ENCODE results near the gene MAP3K5. TPM values are rescaled to one million over a fixed set of nuclear protein-coding genes. Genes with fewer than 3 reads are reported as not detected.

MAP3K5 gene
- total RNA-seq, 4 donors from 2014 or later: 18.7 to 24.1 (median 20.7) TPM

DNA sequence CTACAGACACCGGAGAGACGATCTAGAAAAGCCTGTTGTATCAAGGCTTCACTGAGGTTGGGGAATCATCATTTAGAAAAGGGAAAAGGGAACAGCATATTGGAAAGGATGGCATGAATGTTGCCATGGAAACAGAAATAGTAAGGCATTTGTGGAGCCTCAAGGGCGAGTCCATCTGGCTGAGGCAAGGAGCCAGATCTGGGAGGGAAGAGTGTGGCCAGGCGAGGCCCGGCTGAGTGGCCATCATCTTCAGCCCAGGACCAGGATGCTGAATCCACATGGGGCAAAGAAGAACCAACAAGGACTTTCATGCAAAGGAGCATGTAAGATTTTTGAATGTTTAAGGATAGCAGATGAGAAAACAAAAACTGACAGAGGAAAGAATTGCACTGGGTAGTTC is 85.8 kb downstream of the MAP3K5 start:
- intact Hi-C loops (cut with DNase I): no loop called here
- H3K27me3 ChIP-seq: no peaks in the 10 kb centered on the region
- DNase-seq (ENCODE audit: extremely low spot score): no peak
- TF ChIP-seq POLR2A (IDR thresholded peaks at IDR 0.05; ENCODE audit: low read depth) (no peak), POLR2AphosphoS5 (IDR thresholded peaks at IDR 0.05) (no peak), EP300 (IDR thresholded peaks at IDR 0.05) (no peak)
- TF ChIP-seq, protein P1, sequence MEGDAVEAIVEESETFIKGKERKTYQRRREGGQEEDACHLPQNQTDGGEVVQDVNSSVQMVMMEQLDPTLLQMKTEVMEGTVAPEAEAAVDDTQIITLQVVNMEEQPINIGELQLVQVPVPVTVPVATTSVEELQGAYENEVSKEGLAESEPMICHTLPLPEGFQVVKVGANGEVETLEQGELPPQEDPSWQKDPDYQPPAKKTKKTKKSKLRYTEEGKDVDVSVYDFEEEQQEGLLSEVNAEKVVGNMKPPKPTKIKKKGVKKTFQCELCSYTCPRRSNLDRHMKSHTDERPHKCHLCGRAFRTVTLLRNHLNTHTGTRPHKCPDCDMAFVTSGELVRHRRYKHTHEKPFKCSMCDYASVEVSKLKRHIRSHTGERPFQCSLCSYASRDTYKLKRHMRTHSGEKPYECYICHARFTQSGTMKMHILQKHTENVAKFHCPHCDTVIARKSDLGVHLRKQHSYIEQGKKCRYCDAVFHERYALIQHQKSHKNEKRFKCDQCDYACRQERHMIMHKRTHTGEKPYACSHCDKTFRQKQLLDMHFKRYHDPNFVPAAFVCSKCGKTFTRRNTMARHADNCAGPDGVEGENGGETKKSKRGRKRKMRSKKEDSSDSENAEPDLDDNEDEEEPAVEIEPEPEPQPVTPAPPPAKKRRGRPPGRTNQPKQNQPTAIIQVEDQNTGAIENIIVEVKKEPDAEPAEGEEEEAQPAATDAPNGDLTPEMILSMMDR (IDR thresholded peaks at IDR 0.05): no peak
- 87% methylated on average over 5 of the region's 5 CpGs for WGBS
- no peak overlapping the region for H3K27ac ChIP-seq (replicated peaks in 1 of 4)
- H3K4me3 ChIP-seq: no peak overlapping the region
- no peaks in the 10 kb centered on the region for H3K9me3 ChIP-seq
- H3K4me1 ChIP-seq: peaks cover 11 to 14% (median 12%) of the 10 kb centered on the region in 4 donors
- peaks cover 0 to 6% (median 0%) of the 10 kb centered on the region in 4 donors for H3K36me3 ChIP-seq

DNA sequence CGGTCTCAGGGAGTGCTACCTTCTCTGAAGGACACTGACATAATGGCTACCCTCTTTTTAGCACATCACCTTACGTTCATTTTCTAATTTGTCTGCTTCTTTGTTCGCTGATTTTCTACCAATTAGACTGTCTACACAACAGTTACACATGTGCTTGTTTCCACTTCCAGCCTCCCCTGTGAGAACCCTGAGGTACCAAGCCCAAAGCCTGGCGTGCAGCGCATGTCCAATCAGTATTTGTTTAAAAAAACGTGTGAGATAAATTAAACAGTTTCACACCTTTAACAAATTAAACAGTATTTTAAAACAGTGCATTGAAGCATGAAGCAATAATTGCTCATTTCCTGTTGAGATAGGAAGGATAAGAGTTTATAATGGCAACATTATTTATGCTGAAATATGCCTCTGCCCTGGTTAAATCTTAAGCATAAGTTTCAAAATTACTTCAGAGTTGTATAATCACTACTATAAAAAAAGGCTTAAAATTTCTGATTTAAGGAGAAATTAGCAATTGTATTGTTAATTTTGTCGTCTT is 88.9 kb downstream of the MAP3K5 start:
- Histone ChIP-seq H3K4me3 (no peak overlapping the region), H3K27ac (replicated peaks in 1 of 4) (no peak overlapping the region), H3K9me3 (no peaks in the 10 kb centered on the region), H3K4me1 (no peaks in the 10 kb centered on the region), H3K36me3 (peaks cover 0 to 6% (median 0%) of the 10 kb centered on the region in 4 donors), H3K27me3 (no peaks in the 10 kb centered on the region)
- intact Hi-C loops (cut with DNase I): no loop called here
- 79% methylated on average over 7 of the region's 7 CpGs for WGBS
- DNase-seq (ENCODE audit: extremely low spot score): no peak
- TF ChIP-seq POLR2AphosphoS5 (IDR thresholded peaks at IDR 0.05) (no peak), POLR2A (IDR thresholded peaks at IDR 0.05; ENCODE audit: low read depth) (no peak), EP300 (IDR thresholded peaks at IDR 0.05) (no peak)
- TF ChIP-seq, protein P1 (IDR thresholded peaks at IDR 0.05): no peak

DNA sequence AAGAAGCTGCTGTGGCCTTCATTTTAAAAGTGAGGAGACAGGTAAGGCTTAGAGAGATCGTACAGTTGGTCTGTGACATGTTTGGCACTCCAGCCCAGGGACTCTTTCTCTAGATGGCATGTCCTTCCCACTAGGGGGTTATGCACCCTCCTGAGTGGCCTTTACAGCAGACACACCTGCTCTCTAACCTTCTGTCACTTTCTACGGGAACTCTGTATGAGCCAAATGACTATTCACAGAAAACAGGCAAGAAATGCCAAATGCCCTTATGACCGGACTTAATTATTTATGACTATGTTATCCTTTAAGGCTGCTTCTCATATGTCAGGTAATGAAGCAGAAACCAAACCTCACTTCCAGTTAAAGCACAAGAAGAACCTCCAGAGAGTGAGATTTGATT is 91.2 kb downstream of the MAP3K5 start:
- Histone ChIP-seq H3K4me3 (no peak overlapping the region), H3K27ac (replicated peaks in 1 of 4) (no peak overlapping the region), H3K9me3 (no peaks in the 10 kb centered on the region), H3K27me3 (no peaks in the 10 kb centered on the region), H3K4me1 (peaks cover 0 to 4% (median 0%) of the 10 kb centered on the region in 4 donors), H3K36me3 (peaks cover 0 to 9% (median 6%) of the 10 kb centered on the region in 4 donors)
- WGBS: 95% methylated on average over 3 of the region's 3 CpGs
- TF ChIP-seq, protein P1 (IDR thresholded peaks at IDR 0.05): no peak
- no peak for TF ChIP-seq POLR2A (IDR thresholded peaks at IDR 0.05; ENCODE audit: low read depth)
- no peak for TF ChIP-seq POLR2AphosphoS5 (IDR thresholded peaks at IDR 0.05)
- no peak for TF ChIP-seq EP300 (IDR thresholded peaks at IDR 0.05)
- intact Hi-C loops (cut with DNase I): no loop called here
- DNase-seq (ENCODE audit: extremely low spot score): no peak

DNA sequence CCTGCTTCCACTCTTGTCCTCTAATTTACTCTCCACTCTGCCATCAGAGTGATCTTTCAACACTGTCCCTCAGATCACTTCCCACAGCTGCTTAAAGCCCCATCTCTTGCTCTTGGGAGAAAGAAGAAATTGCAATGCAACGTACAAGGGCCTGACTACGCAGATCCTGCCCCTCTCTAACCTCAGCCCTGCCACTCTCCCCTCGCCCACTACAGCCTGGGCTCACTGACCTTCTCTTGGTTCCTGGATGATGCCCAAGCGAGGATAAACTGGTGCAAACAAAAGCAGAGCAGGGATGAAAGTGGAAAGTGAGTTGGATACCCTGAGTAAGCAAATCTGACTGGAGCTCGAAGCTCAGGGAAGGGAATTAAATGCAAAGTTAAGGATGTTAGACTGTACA is 92.9 kb downstream of the MAP3K5 start:
- intact Hi-C loops (cut with DNase I): no loop called here
- peaks cover 0 to 14% (median 5%) of the 10 kb centered on the region in 4 donors for H3K36me3 ChIP-seq
- H3K4me1 ChIP-seq: peaks cover 0 to 4% (median 0%) of the 10 kb centered on the region in 4 donors
- 79% methylated on average over 5 of the region's 5 CpGs for WGBS
- no peak for DNase-seq (ENCODE audit: extremely low spot score)
- TF ChIP-seq POLR2AphosphoS5 (IDR thresholded peaks at IDR 0.05) (no peak), EP300 (IDR thresholded peaks at IDR 0.05) (no peak), POLR2A (IDR thresholded peaks at IDR 0.05; ENCODE audit: low read depth) (no peak)
- TF ChIP-seq, protein P1 (IDR thresholded peaks at IDR 0.05): no peak
- H3K4me3 ChIP-seq: no peak overlapping the region
- H3K9me3 ChIP-seq: no peaks in the 10 kb centered on the region
- no peak overlapping the region for H3K27ac ChIP-seq (replicated peaks in 1 of 4)
- H3K27me3 ChIP-seq: no peaks in the 10 kb centered on the region
